ENCODE measurements around the gene SNAI1.

SNAI1 gene

GRCh38 chr20:50036703-50037102, 53.9 kb downstream of the SNAI1 start:
- Mint-ChIP-seq H3K4me3 (no peak overlapping the region), H3K27me3 (peaks cover 18% of the 10 kb centered on the region), H3K9me3 (no peaks in the 10 kb centered on the region), H3K4me1 (no peaks in the 10 kb centered on the region), H3K27ac (no peak overlapping the region), H3K36me3 (no peaks in the 10 kb centered on the region)
- no peak for DNase-seq
- CTCF ChIA-PET, result interaction anchor here (0.8 to 1.2 kb wide), 3 partner anchors 10 to 57 kb away, joined by 3 to 4 read pairs (median 3); no protein-coding TSS in a partner anchor

- no peak overlapping the region for H3K27ac Mint-ChIP-seq
- no peaks in the 10 kb centered on the region for H3K36me3 Mint-ChIP-seq
- no peaks in the 10 kb centered on the region for H3K9me3 Mint-ChIP-seq
- CTCF ChIA-PET, result interaction anchor here (0.8 to 1.2 kb wide), 3 partner anchors 9 to 58 kb away, joined by 3 to 4 read pairs (median 3); no protein-coding TSS in a partner anchor
- no peak overlapping the region for H3K4me3 Mint-ChIP-seq
- DNase-seq, result no peak
- H3K4me1 Mint-ChIP-seq, result no peaks in the 10 kb centered on the region
- peaks cover 19% of the 10 kb centered on the region for H3K27me3 Mint-ChIP-seq
These were observed 54.3 kb downstream of the SNAI1 start for GRCh38 chr20:50037123-50037522.

GRCh38 chr20:50037575-50037974, 54.8 kb downstream of the SNAI1 start:
- no peak overlapping the region for H3K27ac Mint-ChIP-seq
- no peaks in the 10 kb centered on the region for H3K4me1 Mint-ChIP-seq
- H3K9me3 Mint-ChIP-seq, result no peaks in the 10 kb centered on the region
- H3K4me3 Mint-ChIP-seq, result no peak overlapping the region
- no peak for DNase-seq
- no peaks in the 10 kb centered on the region for H3K36me3 Mint-ChIP-seq
- CTCF ChIA-PET, result interaction anchor here (0.8 kb wide), 1 partner anchor 9 kb away, joined by 3 read pairs; no protein-coding TSS in a partner anchor
- H3K27me3 Mint-ChIP-seq, result peaks cover 23% of the 10 kb centered on the region

- H3K4me1 Mint-ChIP-seq, result no peaks in the 10 kb centered on the region
- CTCF ChIA-PET, result no interaction called here
- DNase-seq, result no peak
- H3K4me3 Mint-ChIP-seq, result no peak overlapping the region
- H3K27ac Mint-ChIP-seq, result no peak overlapping the region
- peaks cover 27% of the 10 kb centered on the region for H3K27me3 Mint-ChIP-seq
- no peaks in the 10 kb centered on the region for H3K9me3 Mint-ChIP-seq
- H3K36me3 Mint-ChIP-seq, result no peaks in the 10 kb centered on the region
These were observed 55.4 kb downstream of the SNAI1 start for GRCh38 chr20:50038169-50038568.

Measured in activated naive CD4-positive, alpha-beta T cell treated with anti-CD3 and anti-CD28 coated beads, Interleukin-2, amount 10 ng/mL, durations not matched to agents 7 days and 5 days (primary cell).